T-helper 2 cell treated with Interferon-gamma antibody and Interleukin-4, amounts not matched to agents 100 ng/mL and 5 ng/mL, for 36 hours (primary cell): ENCODE data around the gene SEMA3F. TPM values are rescaled to one million over a fixed set of nuclear protein-coding genes. Genes with fewer than 3 reads are reported as not detected.

ENCODE experiments used
- intact Hi-C: fragments of 100-400 bp; cut with micrococcal nuclease; formaldehyde crosslinking; loops from one replicate; pipeline ENCODE4 v1.15.1; 2023
- total RNA-seq: library from RNA; stranded (reverse); gene quantifications from 2 replicates; pipeline ENCODE4 v1.2.3, GENCODE V29; 2022

Gene SEMA3F
- total RNA-seq, 1 donor from 2014 or later = 0.05 TPM

- intact Hi-C loops = no loop called here
Observed at GRCh38 chr3:50155891-50156290, 767 bp downstream of the SEMA3F start.

GRCh38 chr3:50156549-50157493 is 1.7 kb downstream of the SEMA3F start:
- intact Hi-C loops = no loop called here

GRCh38 chr3:50157827-50158529 is 2.9 kb downstream of the SEMA3F start:
- intact Hi-C loops = no loop called here

GRCh38 chr3:50158530-50159146 is 3.5 kb downstream of the SEMA3F start:
- intact Hi-C loops = no loop called here

GRCh38 chr3:50160561-50160983 is 5.4 kb downstream of the SEMA3F start:
- intact Hi-C loops = no loop called here

GRCh38 chr3:50161320-50161719 is 6.2 kb downstream of the SEMA3F start:
- intact Hi-C loops = no loop called here

GRCh38 chr3:50162034-50162883 is 7.1 kb downstream of the SEMA3F start:
- intact Hi-C loops = no loop called here

GRCh38 chr3:50163572-50164455 is 8.7 kb downstream of the SEMA3F start:
- intact Hi-C loops = no loop called here

GRCh38 chr3:50164481-50164880 is 9.4 kb downstream of the SEMA3F start:
- intact Hi-C loops = no loop called here

- intact Hi-C loops = no loop called here
Observed at GRCh38 chr3:50164984-50165909, 10.1 kb downstream of the SEMA3F start.

- intact Hi-C loops = no loop called here
Observed at GRCh38 chr3:50165910-50166538, 10.9 kb downstream of the SEMA3F start.

GRCh38 chr3:50166620-50167019 is 11.5 kb downstream of the SEMA3F start:
- intact Hi-C loops = no loop called here

GRCh38 chr3:50167069-50167840 is 12.1 kb downstream of the SEMA3F start:
- intact Hi-C loops = no loop called here

GRCh38 chr3:50167841-50168209 is 12.7 kb downstream of the SEMA3F start:
- intact Hi-C loops = no loop called here

GRCh38 chr3:50168388-50168787 is 13.3 kb downstream of the SEMA3F start:
- intact Hi-C loops = no loop called here

- intact Hi-C loops = no loop called here
Observed at GRCh38 chr3:50168791-50169190, 13.7 kb downstream of the SEMA3F start.

GRCh38 chr3:50169232-50169832 is 14.2 kb downstream of the SEMA3F start:
- intact Hi-C loops = no loop called here
